Smooth muscle cell (in vitro differentiated cells): ENCODE results near the gene CCDC33. TPM values are rescaled to one million over a fixed set of nuclear protein-coding genes. Genes with fewer than 3 reads are reported as not detected.

Source experiments
- DNase-seq: peaks from one replicate; lab custom pipeline; 2025; ENCODE audit not compliant: unreplicated experiment; lab: John Stamatoyannopoulos, UW
- H2AFZ ChIP-seq: fragments of 200-600 bp; sonication (generic); 2 replicates; pipeline ENCODE4 v1.6.0; 2016; ENCODE audit warnings: antibody characterized with exemption, low read depth, mild to moderate bottlenecking
- H3F3A ChIP-seq: fragments of 200-600 bp; sonication (generic); 2 replicates; pipeline ENCODE4 v1.6.0; 2017; ENCODE audit warnings: antibody characterized with exemption, low read depth
- H3K27ac ChIP-seq: fragments of 200-600 bp; sonication (generic); 2 replicates; pipeline ENCODE4 v1.5.1; 2016; ENCODE audit warnings: low read depth, mild to moderate bottlenecking
- H3K27me3 ChIP-seq: fragments of 200-600 bp; sonication (generic); 2 replicates; pipeline ENCODE4 v1.6.1; 2016; ENCODE audit warnings: low read depth, mild to moderate bottlenecking
- H3K36me3 ChIP-seq: fragments of 200-600 bp; sonication (generic); 2 replicates; pipeline ENCODE4 v1.5.1; 2016; ENCODE audit warnings: low read depth
- H3K4me1 ChIP-seq: fragments of 200-600 bp; sonication (generic); 2 replicates; pipeline ENCODE4 v1.5.1; 2016; ENCODE audit warnings: low read depth
- H3K4me2 ChIP-seq: fragments of 200-600 bp; sonication (generic); 2 replicates; pipeline ENCODE4 v1.6.0; 2016; ENCODE audit warnings: mild to moderate bottlenecking
- H3K4me3 ChIP-seq: fragments of 200-600 bp; sonication (generic); 2 replicates; pipeline ENCODE4 v1.5.1; 2016; ENCODE audit warnings: mild to moderate bottlenecking
- H3K79me2 ChIP-seq: fragments of 200-600 bp; sonication (generic); 2 replicates; pipeline ENCODE4 v1.6.0; 2016; ENCODE audit warnings: low read depth, mild to moderate bottlenecking
- H3K9ac ChIP-seq: fragments of 200-600 bp; sonication (generic); 2 replicates; pipeline ENCODE4 v1.6.0; 2016; ENCODE audit warnings: low read depth
- H3K9me3 ChIP-seq: fragments of 200-600 bp; sonication (generic); replicated peaks from 2 replicates; pipeline ENCODE4 v1.5.1; 2016; ENCODE audit warnings: low read depth
- H4K20me1 ChIP-seq: fragments of 200-600 bp; sonication (generic); 2 replicates; pipeline ENCODE4 v1.6.0; 2016; ENCODE audit warnings: low read depth
- CTCF ChIP-seq: fragments of 200-600 bp; sonication (generic); IDR thresholded peaks from 2 replicates; pipeline ENCODE4 v1.5.1; 2017; ENCODE audit warnings: borderline replicate concordance, mild to moderate bottlenecking, antibody characterized with exemption; ENCODE audit not compliant: insufficient read depth, poor library complexity, severe bottlenecking
- WGBS: methylation state at CpG from one replicate; pipeline ENCODE4 v1.1.7; 2016; ENCODE audit warnings: low lambda C conversion rate; 5-methylcytosine and 5-hydroxymethylcytosine counted together
- polyA plus RNA-seq: library from polyadenylated mRNA; unstranded; fragments of >200 nt; fragmentation: Nextera tagmentation; extraction: Ambion mirVana; gene quantifications from 2 replicates; pipeline ENCODE4 v1.2.1, GENCODE V29; 2016
- total RNA-seq: library from RNA; depleted of rRNA; stranded (reverse); fragments of >200 nt; gene quantifications from 2 replicates; pipeline ENCODE4 v1.2.3, GENCODE V29; 2014

Gene CCDC33
- total and polyA plus RNA-seq, 2 experiments from 2014 or later: 3.8 to 5.8 TPM

- H3K4me3 ChIP-seq: no peak overlapping the region
- H3K4me2 ChIP-seq: peak overlapping the region; percentile 33
- H3K9me3 ChIP-seq: no peaks in the 10 kb centered on the region
- no peaks in the 10 kb centered on the region for H4K20me1 ChIP-seq
- no peak overlapping the region for H3K27ac ChIP-seq
- WGBS: 17% methylated on average over 19 of the region's 19 CpGs
- no peak overlapping the region for H3K9ac ChIP-seq
- peak; percentile 69 for TF ChIP-seq CTCF
- peak; percentile 13 for DNase-seq
- H3K4me1 ChIP-seq: peaks cover 50% of the 10 kb centered on the region
- H3K27me3 ChIP-seq: no peaks in the 10 kb centered on the region
- H3K79me2 ChIP-seq: no peaks in the 10 kb centered on the region
- no peaks in the 10 kb centered on the region for H3F3A ChIP-seq
- H3K36me3 ChIP-seq: no peaks in the 10 kb centered on the region
- no peak overlapping the region for H2AFZ ChIP-seq
These were observed 72.0 kb downstream of the CCDC33 start for GRCh38 chr15:74307827-74308811.

DNA sequence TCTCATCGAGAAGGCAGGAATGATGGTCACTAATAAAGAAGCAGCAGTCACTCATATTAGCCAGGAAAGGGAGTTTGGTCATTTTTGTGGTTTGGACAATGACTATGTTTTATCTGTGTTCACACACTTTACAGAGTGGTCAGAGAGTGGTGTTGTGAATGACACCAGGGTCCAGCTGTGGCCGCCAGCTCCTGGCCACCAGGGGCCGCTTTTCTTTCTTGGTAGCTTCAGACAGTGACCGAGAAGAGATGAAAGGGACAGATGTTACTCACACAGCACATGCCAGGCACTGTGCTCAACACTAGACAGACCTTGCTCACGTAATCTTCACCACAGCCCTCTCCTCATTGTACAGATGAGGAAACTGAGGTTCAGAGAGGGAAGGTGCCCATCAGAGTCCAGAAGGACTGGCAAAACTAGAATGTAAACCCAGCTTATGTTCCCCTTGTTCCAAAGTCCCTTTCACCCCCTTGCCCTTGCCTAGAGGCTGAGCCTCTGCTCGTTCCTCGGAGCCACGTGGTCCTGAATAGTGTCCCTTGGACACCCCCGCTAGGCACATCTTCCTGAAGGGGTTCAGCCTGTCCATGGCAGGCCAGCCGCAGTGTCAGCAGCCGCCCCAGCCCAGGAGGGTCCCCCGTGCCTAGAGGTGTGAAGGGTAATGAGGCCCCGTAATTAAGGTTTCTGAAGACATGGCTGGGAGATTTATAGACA is 75.8 kb downstream of the CCDC33 start:
- no peak for DNase-seq
- Histone ChIP-seq H3K27me3 (no peaks in the 10 kb centered on the region), H3K4me2 (no peak overlapping the region)

DNA sequence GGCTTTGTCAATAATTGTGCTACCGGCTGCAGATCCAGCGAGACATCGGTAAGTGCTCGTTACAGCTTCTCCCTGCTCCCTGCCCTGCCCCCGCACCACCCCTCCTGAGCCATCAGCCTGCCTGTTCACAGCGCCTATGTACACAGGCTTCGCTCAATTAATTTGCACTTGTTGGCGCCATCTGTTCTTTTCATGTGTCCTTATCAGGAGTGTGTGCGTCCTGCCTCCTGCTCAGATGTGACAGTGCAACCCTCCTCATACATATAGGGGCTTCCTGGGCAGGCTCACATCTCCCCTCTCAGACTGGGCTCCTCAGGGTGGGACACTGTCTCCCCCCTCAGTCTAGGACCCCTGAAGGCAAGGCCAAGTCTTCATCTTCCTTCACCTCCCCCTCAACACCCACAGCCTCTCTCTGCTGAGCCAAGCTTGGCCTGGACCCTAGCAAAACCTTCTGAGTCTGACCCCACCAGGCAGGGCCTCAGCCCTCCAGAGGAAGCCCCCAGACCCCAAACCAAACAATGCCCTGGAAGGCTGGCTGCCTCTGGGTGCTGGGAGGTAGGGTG is 76.4 kb downstream of the CCDC33 start:
- Histone ChIP-seq H3K27me3 (no peaks in the 10 kb centered on the region), H3K4me3 (no peak overlapping the region), H3K4me2 (no peak overlapping the region), H3K4me1 (peaks cover 25% of the 10 kb centered on the region), H3F3A (no peaks in the 10 kb centered on the region), H3K36me3 (no peaks in the 10 kb centered on the region), H3K9me3 (no peaks in the 10 kb centered on the region), H3K79me2 (no peaks in the 10 kb centered on the region), H3K9ac (no peak overlapping the region), H2AFZ (no peak overlapping the region), H3K27ac (no peak overlapping the region), H4K20me1 (no peaks in the 10 kb centered on the region)
- TF ChIP-seq CTCF: no peak
- 77% methylated on average over 9 of the region's 9 CpGs for WGBS
- no peak for DNase-seq

More for the DNA sequence above, 75.8 kb downstream of the CCDC33 start:
- Histone ChIP-seq H3F3A (no peaks in the 10 kb centered on the region), H4K20me1 (no peaks in the 10 kb centered on the region), H3K4me1 (peaks cover 24% of the 10 kb centered on the region), H3K79me2 (no peaks in the 10 kb centered on the region), H3K4me3 (no peak overlapping the region), H2AFZ (no peak overlapping the region), H3K27ac (no peak overlapping the region), H3K9me3 (no peaks in the 10 kb centered on the region), H3K36me3 (no peaks in the 10 kb centered on the region), H3K9ac (no peak overlapping the region)
- TF ChIP-seq CTCF: peak; percentile 51
- 57% methylated on average over 13 of the region's 13 CpGs for WGBS
